ENCODE data around the gene ZNF579.

DNA sequence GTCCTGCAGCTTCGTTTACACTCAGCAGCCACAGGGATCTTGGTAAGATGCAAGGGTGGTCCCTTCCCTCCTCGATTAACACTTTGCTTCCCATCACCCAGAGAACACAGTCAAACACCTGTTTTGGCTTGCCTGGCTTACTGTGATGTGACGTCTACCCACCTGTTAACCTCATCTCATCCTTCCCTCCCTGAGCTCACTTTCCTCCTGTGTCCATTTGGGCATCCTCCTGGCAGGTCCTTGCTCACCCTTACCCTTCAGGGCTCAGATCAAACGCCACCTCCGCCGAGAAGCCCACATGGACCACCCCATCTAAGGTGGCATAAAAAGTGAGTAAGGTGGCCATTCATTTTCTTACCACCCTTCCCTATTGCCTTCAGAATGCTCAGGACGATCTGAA is 9.5 kb upstream of the ZNF579 start:
- TF ChIP-seq, protein P1, sequence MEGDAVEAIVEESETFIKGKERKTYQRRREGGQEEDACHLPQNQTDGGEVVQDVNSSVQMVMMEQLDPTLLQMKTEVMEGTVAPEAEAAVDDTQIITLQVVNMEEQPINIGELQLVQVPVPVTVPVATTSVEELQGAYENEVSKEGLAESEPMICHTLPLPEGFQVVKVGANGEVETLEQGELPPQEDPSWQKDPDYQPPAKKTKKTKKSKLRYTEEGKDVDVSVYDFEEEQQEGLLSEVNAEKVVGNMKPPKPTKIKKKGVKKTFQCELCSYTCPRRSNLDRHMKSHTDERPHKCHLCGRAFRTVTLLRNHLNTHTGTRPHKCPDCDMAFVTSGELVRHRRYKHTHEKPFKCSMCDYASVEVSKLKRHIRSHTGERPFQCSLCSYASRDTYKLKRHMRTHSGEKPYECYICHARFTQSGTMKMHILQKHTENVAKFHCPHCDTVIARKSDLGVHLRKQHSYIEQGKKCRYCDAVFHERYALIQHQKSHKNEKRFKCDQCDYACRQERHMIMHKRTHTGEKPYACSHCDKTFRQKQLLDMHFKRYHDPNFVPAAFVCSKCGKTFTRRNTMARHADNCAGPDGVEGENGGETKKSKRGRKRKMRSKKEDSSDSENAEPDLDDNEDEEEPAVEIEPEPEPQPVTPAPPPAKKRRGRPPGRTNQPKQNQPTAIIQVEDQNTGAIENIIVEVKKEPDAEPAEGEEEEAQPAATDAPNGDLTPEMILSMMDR (IDR thresholded peaks at IDR 0.05), result no peak
- no peak for TF ChIP-seq EZH2 (IDR thresholded peaks at IDR 0.05)

Measured in neural progenitor cell (in vitro differentiated cells).